ENCODE results near the gene IGF2BP2. TPM values are rescaled to one million over a fixed set of nuclear protein-coding genes. Genes with fewer than 3 reads are reported as not detected.

The IGF2BP2 gene
- total RNA-seq, 1 donor from 2014 or later, result 118 TPM

DNA sequence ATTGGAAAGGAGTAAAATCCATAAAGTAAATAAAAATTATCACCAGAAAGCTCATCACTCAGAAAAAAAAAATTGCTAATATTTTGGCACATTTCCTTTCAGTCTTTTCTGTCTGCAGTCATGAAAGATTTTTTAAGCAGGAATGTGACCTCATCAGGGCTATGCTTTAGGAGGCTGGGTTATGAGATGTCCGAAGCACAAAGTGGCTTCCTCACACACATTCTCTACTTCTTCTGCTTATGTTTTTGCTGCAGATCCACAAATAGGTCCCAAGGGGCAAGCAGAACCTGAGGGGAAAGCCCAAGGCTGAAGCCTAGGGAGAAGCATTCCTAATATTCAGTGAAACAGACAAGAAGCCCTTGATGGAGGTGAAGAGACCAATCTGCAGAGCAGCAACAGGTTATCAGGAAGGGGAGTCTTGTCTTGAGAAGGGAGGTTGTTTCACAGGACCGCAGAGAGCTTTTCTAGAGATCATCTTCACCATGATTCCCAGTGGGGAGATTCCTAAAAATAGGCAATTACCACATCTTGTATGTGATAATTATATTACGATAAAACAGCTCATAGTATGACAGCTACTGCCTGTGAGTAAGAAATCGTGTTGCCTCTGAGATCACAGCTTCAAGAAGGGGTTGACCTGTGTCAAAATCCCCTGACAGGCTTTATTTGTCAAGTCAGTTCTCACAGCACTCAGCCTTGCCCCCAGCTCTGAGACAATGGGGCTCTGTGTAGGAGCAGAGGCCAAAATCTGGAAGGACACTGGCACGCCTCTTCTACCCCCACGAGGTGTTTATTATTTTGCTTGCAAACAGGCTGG, 60.5 kb downstream of the IGF2BP2 start:
- Mint-ChIP-seq H3K27me3 (ENCODE audit: unreplicated experiment) (peaks cover 4% of the 10 kb centered on the region), H3K36me3 (ENCODE audit: unreplicated experiment) (no peaks in the 10 kb centered on the region), H3K27ac (ENCODE audit: unreplicated experiment) (no peak overlapping the region), H3K4me3 (ENCODE audit: unreplicated experiment) (no peak overlapping the region), H3K4me1 (ENCODE audit: low read depth, unreplicated experiment) (peaks cover 21% of the 10 kb centered on the region), H3K9me3 (ENCODE audit: unreplicated experiment) (peaks cover 1% of the 10 kb centered on the region)
- TF ChIP-seq, protein P1, sequence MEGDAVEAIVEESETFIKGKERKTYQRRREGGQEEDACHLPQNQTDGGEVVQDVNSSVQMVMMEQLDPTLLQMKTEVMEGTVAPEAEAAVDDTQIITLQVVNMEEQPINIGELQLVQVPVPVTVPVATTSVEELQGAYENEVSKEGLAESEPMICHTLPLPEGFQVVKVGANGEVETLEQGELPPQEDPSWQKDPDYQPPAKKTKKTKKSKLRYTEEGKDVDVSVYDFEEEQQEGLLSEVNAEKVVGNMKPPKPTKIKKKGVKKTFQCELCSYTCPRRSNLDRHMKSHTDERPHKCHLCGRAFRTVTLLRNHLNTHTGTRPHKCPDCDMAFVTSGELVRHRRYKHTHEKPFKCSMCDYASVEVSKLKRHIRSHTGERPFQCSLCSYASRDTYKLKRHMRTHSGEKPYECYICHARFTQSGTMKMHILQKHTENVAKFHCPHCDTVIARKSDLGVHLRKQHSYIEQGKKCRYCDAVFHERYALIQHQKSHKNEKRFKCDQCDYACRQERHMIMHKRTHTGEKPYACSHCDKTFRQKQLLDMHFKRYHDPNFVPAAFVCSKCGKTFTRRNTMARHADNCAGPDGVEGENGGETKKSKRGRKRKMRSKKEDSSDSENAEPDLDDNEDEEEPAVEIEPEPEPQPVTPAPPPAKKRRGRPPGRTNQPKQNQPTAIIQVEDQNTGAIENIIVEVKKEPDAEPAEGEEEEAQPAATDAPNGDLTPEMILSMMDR (IDR thresholded peaks at IDR 0.05; ENCODE audit: partially characterized antibody, unreplicated experiment), result no peak
- DNase-seq, result no peak

DNA sequence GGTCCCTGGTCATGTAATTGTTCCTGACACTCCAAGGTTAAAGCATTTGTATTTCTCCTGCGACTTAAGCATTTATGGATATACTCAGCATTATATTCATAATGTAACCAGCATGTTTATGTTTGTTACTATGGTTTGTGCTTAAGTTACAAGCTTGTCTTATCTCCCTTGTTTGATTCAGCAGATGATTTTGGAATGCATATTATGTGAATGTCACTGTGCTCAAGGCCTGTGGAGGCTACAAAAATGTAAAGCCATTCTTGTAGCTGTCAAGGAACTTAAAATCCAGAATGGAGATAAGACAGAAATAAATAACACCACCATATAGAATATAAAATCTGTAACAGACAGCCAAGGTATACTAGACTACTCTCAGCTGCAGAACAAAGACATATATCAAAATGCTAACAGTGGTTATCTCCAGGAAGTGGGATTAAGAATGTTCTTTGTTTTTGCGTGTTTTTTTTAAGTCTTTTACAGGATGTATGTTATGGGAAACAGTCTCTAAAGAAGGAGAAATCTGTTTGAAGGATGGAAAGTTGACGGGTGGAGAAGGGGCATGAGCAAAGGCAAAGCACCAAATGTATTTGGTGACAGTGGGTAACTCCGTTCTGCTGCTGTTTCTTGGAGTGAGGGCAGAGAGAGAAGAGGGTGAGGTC, 61.4 kb downstream of the IGF2BP2 start:
- peaks cover 1% of the 10 kb centered on the region for H3K9me3 Mint-ChIP-seq (ENCODE audit: unreplicated experiment)
- H3K27me3 Mint-ChIP-seq (ENCODE audit: unreplicated experiment), result peaks cover 4% of the 10 kb centered on the region
- H3K36me3 Mint-ChIP-seq (ENCODE audit: unreplicated experiment), result no peaks in the 10 kb centered on the region
- DNase-seq, result no peak
- no peak overlapping the region for H3K27ac Mint-ChIP-seq (ENCODE audit: unreplicated experiment)
- TF ChIP-seq, protein P1 (IDR thresholded peaks at IDR 0.05; ENCODE audit: partially characterized antibody, unreplicated experiment), result no peak
- no peak overlapping the region for H3K4me3 Mint-ChIP-seq (ENCODE audit: unreplicated experiment)
- peaks cover 21% of the 10 kb centered on the region for H3K4me1 Mint-ChIP-seq (ENCODE audit: low read depth, unreplicated experiment)

DNA sequence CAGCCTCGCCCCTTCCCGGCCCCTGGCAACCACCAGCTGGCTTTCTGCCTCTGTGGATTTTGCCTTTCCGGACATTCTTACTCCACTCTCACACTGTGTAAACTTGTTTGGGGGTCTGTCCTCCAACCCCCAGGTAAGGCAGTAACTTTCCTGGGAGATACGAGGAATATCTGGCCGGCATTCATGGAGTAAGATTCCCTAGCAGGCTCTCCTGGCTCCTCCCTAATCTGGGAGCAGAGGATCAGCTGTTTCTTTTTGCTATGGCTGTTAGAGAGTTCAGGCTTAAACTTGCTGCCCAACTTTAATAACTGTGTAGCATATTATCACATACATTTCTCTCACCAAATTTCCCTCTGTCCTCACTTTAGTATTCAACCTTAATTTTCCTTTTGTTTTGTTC, 64.3 kb downstream of the IGF2BP2 start:
- no peaks in the 10 kb centered on the region for H3K9me3 Mint-ChIP-seq (ENCODE audit: unreplicated experiment)
- H3K27me3 Mint-ChIP-seq (ENCODE audit: unreplicated experiment), result peaks cover 2% of the 10 kb centered on the region
- peaks cover 21% of the 10 kb centered on the region for H3K4me1 Mint-ChIP-seq (ENCODE audit: low read depth, unreplicated experiment)
- no peak overlapping the region for H3K4me3 Mint-ChIP-seq (ENCODE audit: unreplicated experiment)
- no peak overlapping the region for H3K27ac Mint-ChIP-seq (ENCODE audit: unreplicated experiment)
- TF ChIP-seq, protein P1 (IDR thresholded peaks at IDR 0.05; ENCODE audit: partially characterized antibody, unreplicated experiment), result no peak
- H3K36me3 Mint-ChIP-seq (ENCODE audit: unreplicated experiment), result peaks cover 10% of the 10 kb centered on the region
- no peak for DNase-seq

DNA sequence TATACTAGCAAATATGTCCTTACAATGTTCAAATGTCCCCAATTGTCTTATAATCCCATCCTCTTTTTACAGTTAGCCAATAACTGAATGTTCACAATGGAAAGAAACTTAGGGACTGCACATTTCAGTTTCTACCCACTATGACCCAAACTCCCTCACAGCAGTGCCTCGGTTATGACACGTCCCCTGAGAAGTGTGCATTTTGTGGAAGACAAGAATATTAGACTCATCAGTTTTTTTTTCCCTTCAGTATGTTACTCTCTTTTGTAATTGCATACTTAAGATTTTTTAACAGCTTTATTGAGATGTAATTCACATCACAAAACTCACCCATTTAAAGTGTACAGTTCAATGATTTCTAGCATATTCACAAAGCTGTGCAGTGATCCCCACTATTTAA, 64.8 kb downstream of the IGF2BP2 start:
- Mint-ChIP-seq H3K9me3 (ENCODE audit: unreplicated experiment) (no peaks in the 10 kb centered on the region), H3K27ac (ENCODE audit: unreplicated experiment) (no peak overlapping the region), H3K27me3 (ENCODE audit: unreplicated experiment) (peaks cover 2% of the 10 kb centered on the region), H3K36me3 (ENCODE audit: unreplicated experiment) (peaks cover 10% of the 10 kb centered on the region), H3K4me1 (ENCODE audit: low read depth, unreplicated experiment) (peaks cover 18% of the 10 kb centered on the region), H3K4me3 (ENCODE audit: unreplicated experiment) (no peak overlapping the region)
- no peak for DNase-seq
- TF ChIP-seq, protein P1 (IDR thresholded peaks at IDR 0.05; ENCODE audit: partially characterized antibody, unreplicated experiment), result no peak

DNA sequence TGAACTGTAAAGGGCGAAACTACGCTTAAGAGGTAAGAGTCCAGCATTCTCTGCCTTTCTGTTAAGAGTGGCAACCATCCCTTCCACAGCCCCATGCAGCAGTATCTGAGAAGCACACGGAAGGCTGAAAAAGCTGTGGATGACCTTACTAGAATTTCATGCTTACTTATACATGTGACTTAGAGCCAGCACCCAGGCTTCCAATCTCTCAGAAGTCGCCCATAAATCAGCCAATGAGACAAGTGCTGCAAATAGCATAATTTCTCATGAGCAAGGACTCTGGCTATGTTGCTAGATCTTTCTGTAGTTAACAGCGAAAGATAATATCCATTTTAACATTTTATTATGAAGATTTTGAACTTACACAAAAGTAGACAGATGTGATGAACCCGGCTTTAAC, 65.3 kb downstream of the IGF2BP2 start:
- H3K36me3 Mint-ChIP-seq (ENCODE audit: unreplicated experiment), result peaks cover 14% of the 10 kb centered on the region
- H3K4me1 Mint-ChIP-seq (ENCODE audit: low read depth, unreplicated experiment), result peaks cover 12% of the 10 kb centered on the region
- H3K4me3 Mint-ChIP-seq (ENCODE audit: unreplicated experiment), result no peak overlapping the region
- H3K27me3 Mint-ChIP-seq (ENCODE audit: unreplicated experiment), result peaks cover 2% of the 10 kb centered on the region
- DNase-seq, result no peak
- TF ChIP-seq, protein P1 (IDR thresholded peaks at IDR 0.05; ENCODE audit: partially characterized antibody, unreplicated experiment), result no peak
- H3K9me3 Mint-ChIP-seq (ENCODE audit: unreplicated experiment), result no peaks in the 10 kb centered on the region
- no peak overlapping the region for H3K27ac Mint-ChIP-seq (ENCODE audit: unreplicated experiment)
